ENCODE results near the gene FADS1. TPM values are rescaled to one million over a fixed set of nuclear protein-coding genes. Genes with fewer than 3 reads are reported as not detected.

FADS1 gene
- total RNA-seq, 4 donors from 2014 or later, result 20.8 to 37.4 (median 32.0) TPM

DNA sequence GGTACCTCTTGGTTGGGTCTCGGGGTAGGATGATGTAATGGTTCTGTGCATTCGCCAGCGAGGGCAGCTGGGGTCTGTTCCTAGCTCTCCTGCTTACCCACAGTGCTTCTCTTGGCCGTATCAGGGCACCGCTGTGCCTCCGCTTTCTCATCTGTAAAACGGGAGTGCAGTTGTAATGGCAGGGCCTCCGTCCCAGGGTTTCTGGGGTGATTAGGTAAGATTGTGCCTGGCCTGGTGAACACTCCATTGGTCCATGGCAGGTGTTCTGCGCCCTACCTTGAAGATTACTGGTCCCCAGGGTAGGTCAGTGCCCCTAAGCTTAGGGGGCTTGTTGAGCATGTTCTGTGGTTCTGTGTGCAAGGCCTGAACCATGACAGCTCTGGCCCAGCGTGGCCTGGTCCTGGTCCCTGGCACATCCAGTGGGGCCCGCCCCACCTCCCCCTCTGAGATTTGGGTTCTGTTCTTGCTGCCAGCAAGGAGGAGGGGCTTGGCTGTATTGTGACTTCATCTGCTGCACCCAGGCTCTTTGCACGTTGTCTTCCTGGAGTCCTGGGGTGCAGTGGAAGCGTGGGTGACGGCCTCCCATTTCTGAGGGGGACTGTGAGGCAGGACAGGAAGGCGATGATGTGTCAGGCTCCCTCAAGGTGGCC lies 59.5 kb downstream of the FADS1 start:
- H3K27ac ChIP-seq, result no peak overlapping the region
- peaks cover 0 to 6% (median 4%) of the 10 kb centered on the region in 3 donors for H3K4me1 ChIP-seq
- ATAC-seq, result no peak
- no peaks in the 10 kb centered on the region for H3K9me3 ChIP-seq
- WGBS, 2 donors (ENCODE audit: low coverage in 1 of 2), result no CpG with 5 or more reads among the region's 15 CpGs
- no peaks in the 10 kb centered on the region for H3K36me3 ChIP-seq
- no peak overlapping the region for H3K4me3 ChIP-seq
- H3K27me3 ChIP-seq, result peaks cover 32% of the 10 kb centered on the region
- no peak for TF ChIP-seq EP300 (IDR thresholded peaks at IDR 0.05)
- TF ChIP-seq POLR2A (IDR thresholded peaks at IDR 0.05), result no peak
- no peak for TF ChIP-seq POLR2AphosphoS5 (IDR thresholded peaks at IDR 0.05)
- TF ChIP-seq CTCF (IDR thresholded peaks at IDR 0.05), result no peak

- peaks cover 32% of the 10 kb centered on the region for H3K27me3 ChIP-seq
- no peak overlapping the region for H3K4me3 ChIP-seq
- 86 to 100% methylated on average over 4 of the region's 9 CpGs for WGBS, 2 donors (ENCODE audit: low coverage in 1 of 2)
- no peak for TF ChIP-seq EP300 (IDR thresholded peaks at IDR 0.05)
- no peak for TF ChIP-seq CTCF (IDR thresholded peaks at IDR 0.05)
- TF ChIP-seq POLR2A (IDR thresholded peaks at IDR 0.05), result no peak
- TF ChIP-seq POLR2AphosphoS5 (IDR thresholded peaks at IDR 0.05), result no peak
- H3K36me3 ChIP-seq, result no peaks in the 10 kb centered on the region
- peaks cover 0 to 12% (median 7%) of the 10 kb centered on the region in 3 donors for H3K4me1 ChIP-seq
- ATAC-seq, result no peak
- H3K27ac ChIP-seq, result no peak overlapping the region
- no peaks in the 10 kb centered on the region for H3K9me3 ChIP-seq
These were observed 60.2 kb downstream of the FADS1 start for GRCh38 chr11:61756452-61757212.

DNA sequence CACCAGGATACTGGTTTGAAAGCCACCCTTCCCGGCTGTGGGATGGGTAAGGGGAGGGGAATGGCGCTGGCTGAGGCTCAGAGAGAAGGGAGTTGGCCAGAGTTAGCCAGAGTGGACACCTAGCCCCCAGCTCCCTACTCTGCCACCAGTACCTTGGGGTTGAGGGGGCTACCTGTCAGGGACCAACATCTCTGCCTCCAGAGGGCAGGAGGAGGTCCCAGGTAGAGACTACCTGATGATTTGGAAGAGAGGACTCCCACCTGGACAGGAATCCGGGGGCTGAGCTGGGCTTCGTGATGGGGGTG lies 60.7 kb downstream of the FADS1 start:
- Histone ChIP-seq H3K36me3 (no peaks in the 10 kb centered on the region), H3K9me3 (no peaks in the 10 kb centered on the region), H3K27me3 (peaks cover 32% of the 10 kb centered on the region), H3K4me1 (peaks cover 0 to 12% (median 7%) of the 10 kb centered on the region in 3 donors), H3K4me3 (no peak overlapping the region), H3K27ac (no peak overlapping the region)
- no CpG with 5 or more reads among the region's 4 CpGs for WGBS, 2 donors (ENCODE audit: low coverage in 1 of 2)
- TF ChIP-seq POLR2AphosphoS5 (IDR thresholded peaks at IDR 0.05), result no peak
- TF ChIP-seq POLR2A (IDR thresholded peaks at IDR 0.05), result no peak
- no peak for TF ChIP-seq CTCF (IDR thresholded peaks at IDR 0.05)
- ATAC-seq, result no peak

DNA sequence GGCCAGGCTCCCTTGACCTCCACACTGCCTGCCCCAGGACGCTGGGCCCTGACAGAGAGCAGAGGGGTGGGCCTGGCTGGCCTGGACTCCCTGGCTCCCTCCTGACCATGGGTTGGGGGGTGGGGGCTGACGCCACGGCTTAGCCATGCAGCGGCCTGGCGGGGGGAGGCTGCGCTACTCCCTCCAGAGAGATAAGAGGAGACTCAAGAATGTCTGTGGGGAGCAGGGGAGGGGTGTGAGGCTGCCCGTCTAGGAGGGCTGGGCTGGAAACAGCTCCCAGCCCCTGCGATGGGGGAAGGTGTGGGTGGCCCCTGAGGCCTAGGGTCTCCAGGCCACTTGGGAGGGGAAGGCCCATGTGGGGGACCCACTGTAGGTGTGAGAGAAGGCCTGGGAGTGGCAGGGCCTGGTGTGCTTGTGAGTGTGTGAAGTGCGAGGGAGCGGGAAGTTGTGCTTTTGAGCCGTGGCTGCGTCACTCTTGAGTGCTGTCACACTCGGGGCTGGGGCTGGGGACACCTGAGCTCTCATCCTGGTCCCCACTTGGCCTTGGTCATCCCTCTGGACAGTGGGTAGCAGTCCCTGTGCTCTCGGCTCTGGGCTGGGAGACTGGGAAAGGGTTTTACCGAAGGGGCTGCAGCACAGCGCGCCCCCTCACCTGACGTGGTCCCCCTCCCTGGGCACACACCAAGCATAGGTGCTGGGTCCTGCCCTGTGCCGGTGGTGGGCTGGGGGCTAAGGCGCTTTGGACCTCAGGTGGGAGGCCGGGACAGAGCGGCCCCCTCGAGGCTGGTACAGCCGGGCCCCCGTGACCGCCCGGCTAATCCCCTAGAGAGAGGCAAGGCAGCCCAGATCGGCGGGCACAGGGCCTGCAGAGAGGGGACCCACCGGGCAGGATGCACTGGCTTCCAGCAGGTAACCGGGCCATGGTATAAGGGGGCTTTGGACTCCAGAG lies 62.0 kb downstream of the FADS1 start:
- Histone ChIP-seq H3K9me3 (no peaks in the 10 kb centered on the region), H3K36me3 (no peaks in the 10 kb centered on the region), H3K27ac (no peak overlapping the region), H3K4me1 (peaks cover 0 to 12% (median 7%) of the 10 kb centered on the region in 3 donors), H3K4me3 (no peak overlapping the region), H3K27me3 (peaks cover 37% of the 10 kb centered on the region)
- WGBS, 2 donors (ENCODE audit: low coverage in 1 of 2), result 100% methylated on average over 1 to 4 of the region's 31 CpGs
- TF ChIP-seq POLR2AphosphoS5 (IDR thresholded peaks at IDR 0.05), result no peak
- no peak for TF ChIP-seq CTCF (IDR thresholded peaks at IDR 0.05)
- TF ChIP-seq POLR2A (IDR thresholded peaks at IDR 0.05), result no peak
- no peak for TF ChIP-seq EP300 (IDR thresholded peaks at IDR 0.05)
- ATAC-seq, result no peak
